ENCODE results near the gene GNAZ.
"Not testable (repeated sequence)": the region's sequence is repeated elsewhere in the genome, so short reads cannot be mapped to it uniquely, and the experiment has no call there.

DNA sequence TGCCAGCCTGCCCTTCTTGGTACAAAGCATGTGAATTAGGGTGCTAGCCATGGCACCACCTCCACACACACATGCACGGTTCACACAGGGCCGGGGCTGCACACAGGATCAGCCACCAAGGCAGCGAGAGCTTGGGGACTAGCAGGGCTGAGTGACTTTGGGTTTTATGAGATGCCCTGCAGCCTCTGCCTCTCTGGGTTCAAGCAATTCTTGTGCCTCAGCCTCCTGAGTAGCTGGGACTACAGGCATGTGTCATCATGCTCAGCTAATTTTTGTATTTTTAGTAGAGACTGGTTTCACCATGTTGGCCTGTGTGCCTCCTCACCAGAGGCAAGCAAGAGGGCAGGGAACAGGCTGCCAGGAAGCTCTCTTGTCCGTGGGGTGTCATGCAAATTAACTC is 66.7 kb downstream of the GNAZ start:
- TF ChIP-seq RAD21 (conservative IDR thresholded peaks at IDR 0.05); SMC3 (conservative IDR thresholded peaks at IDR 0.05; ENCODE audit: poor library complexity); POLR2AphosphoS5 (IDR thresholded peaks at IDR 0.05): not testable (repeated sequence)
- TF ChIP-seq, protein P1, sequence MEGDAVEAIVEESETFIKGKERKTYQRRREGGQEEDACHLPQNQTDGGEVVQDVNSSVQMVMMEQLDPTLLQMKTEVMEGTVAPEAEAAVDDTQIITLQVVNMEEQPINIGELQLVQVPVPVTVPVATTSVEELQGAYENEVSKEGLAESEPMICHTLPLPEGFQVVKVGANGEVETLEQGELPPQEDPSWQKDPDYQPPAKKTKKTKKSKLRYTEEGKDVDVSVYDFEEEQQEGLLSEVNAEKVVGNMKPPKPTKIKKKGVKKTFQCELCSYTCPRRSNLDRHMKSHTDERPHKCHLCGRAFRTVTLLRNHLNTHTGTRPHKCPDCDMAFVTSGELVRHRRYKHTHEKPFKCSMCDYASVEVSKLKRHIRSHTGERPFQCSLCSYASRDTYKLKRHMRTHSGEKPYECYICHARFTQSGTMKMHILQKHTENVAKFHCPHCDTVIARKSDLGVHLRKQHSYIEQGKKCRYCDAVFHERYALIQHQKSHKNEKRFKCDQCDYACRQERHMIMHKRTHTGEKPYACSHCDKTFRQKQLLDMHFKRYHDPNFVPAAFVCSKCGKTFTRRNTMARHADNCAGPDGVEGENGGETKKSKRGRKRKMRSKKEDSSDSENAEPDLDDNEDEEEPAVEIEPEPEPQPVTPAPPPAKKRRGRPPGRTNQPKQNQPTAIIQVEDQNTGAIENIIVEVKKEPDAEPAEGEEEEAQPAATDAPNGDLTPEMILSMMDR (IDR thresholded peaks at IDR 0.05; ENCODE audit: poor library complexity, severe bottlenecking): not testable (repeated sequence)
